ENCODE results near the gene PACSIN2. TPM values are rescaled to one million over a fixed set of nuclear protein-coding genes. Genes with fewer than 3 reads are reported as not detected.

The PACSIN2 gene
- total RNA-seq, 6 experiments from 2014 or later, result 21.4 to 67.0 (median 47.1) TPM

- Histone ChIP-seq H3K9me3 (no peaks in the 10 kb centered on the region), H3K27me3 (no peaks in the 10 kb centered on the region), H3K36me3 (peaks cover 0 to 3% (median 0%) of the 10 kb centered on the region in 4 donors), H3K4me3 (peak overlapping the region in 1 of 3 donors; percentile 5), H3K27ac (peak overlapping the region; percentile 41 to 89 (median 85)), H3K4me1 (peaks cover 0 to 43% (median 16%) of the 10 kb centered on the region in 4 donors)
- intact Hi-C loops (cut with DNase I), result no loop called here
- ATAC-seq (peak; percentile 19 to 31 (median 26)), DNase-seq (peak; percentile 62 to 73 (median 69))
- WGBS (ENCODE audit: insufficient coverage, low coverage, low lambda C conversion rate, missing lambda C conversion rate), result 36% methylated on average over 13 of the region's 13 CpGs
- no peak for TF ChIP-seq CTCF (IDR thresholded peaks at IDR 0.05)
- TF ChIP-seq POLR2A (IDR thresholded peaks at IDR 0.05), result no peak
Measured at GRCh38 chr22:42905217-42905616, 109.7 kb downstream of the PACSIN2 start.

GRCh38 chr22:42904050-42904449 lies 110.9 kb downstream of the PACSIN2 start:
- Histone ChIP-seq H3K27ac (peak overlapping the region in 1 of 3 donors; percentile 85), H3K36me3 (no peaks in the 10 kb centered on the region), H3K4me1 (peaks cover 0 to 43% (median 16%) of the 10 kb centered on the region in 4 donors), H3K9me3 (no peaks in the 10 kb centered on the region), H3K4me3 (no peak overlapping the region), H3K27me3 (no peaks in the 10 kb centered on the region)
- TF ChIP-seq CTCF (IDR thresholded peaks at IDR 0.05), result no peak
- no peak for TF ChIP-seq POLR2A (IDR thresholded peaks at IDR 0.05)
- intact Hi-C loops (cut with DNase I), result no loop called here
- ATAC-seq (no peak), DNase-seq (no peak)
- WGBS (ENCODE audit: insufficient coverage, low coverage, low lambda C conversion rate, missing lambda C conversion rate), result 96% methylated on average over 8 of the region's 12 CpGs

GRCh38 chr22:42902875-42903510 lies 112.0 kb downstream of the PACSIN2 start:
- TF ChIP-seq CTCF (IDR thresholded peaks at IDR 0.05), result no peak
- TF ChIP-seq POLR2A (IDR thresholded peaks at IDR 0.05), result no peak
- Histone ChIP-seq H3K4me1 (peaks cover 0 to 48% (median 16%) of the 10 kb centered on the region in 4 donors), H3K27me3 (no peaks in the 10 kb centered on the region), H3K4me3 (no peak overlapping the region), H3K27ac (peak overlapping the region in 1 of 3 donors; percentile 55), H3K36me3 (no peaks in the 10 kb centered on the region), H3K9me3 (no peaks in the 10 kb centered on the region)
- intact Hi-C loops (cut with DNase I), result no loop called here
- WGBS (ENCODE audit: insufficient coverage, low coverage, low lambda C conversion rate, missing lambda C conversion rate), result 31% methylated on average over 2 of the region's 15 CpGs
- DNase-seq (no peak), ATAC-seq (peak in 1 of 4 donors; percentile 38)

GRCh38 chr22:42901790-42902508 lies 113.0 kb downstream of the PACSIN2 start:
- WGBS (ENCODE audit: insufficient coverage, low coverage, low lambda C conversion rate, missing lambda C conversion rate), result 93% methylated on average over 3 of the region's 14 CpGs
- ATAC-seq (no peak), DNase-seq (no peak)
- no peak overlapping the region for H3K27ac ChIP-seq
- intact Hi-C loops (cut with DNase I), result no loop called here
- TF ChIP-seq POLR2A (IDR thresholded peaks at IDR 0.05) (no peak), CTCF (IDR thresholded peaks at IDR 0.05) (no peak)
- H3K36me3 ChIP-seq, result no peaks in the 10 kb centered on the region
- H3K4me1 ChIP-seq, result peaks cover 0 to 45% (median 17%) of the 10 kb centered on the region in 4 donors
- no peaks in the 10 kb centered on the region for H3K9me3 ChIP-seq
- H3K27me3 ChIP-seq, result no peaks in the 10 kb centered on the region
- no peak overlapping the region for H3K4me3 ChIP-seq
